ENCODE measurements around the gene SLC15A3. TPM values are rescaled to one million over a fixed set of nuclear protein-coding genes. Genes with fewer than 3 reads are reported as not detected.

The SLC15A3 gene
- 19.5 and 29.9 TPM in 2 replicates for total RNA-seq
- polyA plus RNA-seq = 5.8 and 10.5 TPM in 2 replicates
- polyA plus RNA-seq (2012) = 18.7 and 37.0 TPM in 2 replicates
- polyA minus RNA-seq (ENCODE audit: low replicate concordance) = 34.8 and 117 TPM in 2 replicates

- H3K9me3 ChIP-seq (ENCODE audit: control insufficient read depth, insufficient read depth, low read depth, low read length) = no peaks in the 10 kb centered on the region
- TF ChIP-seq EZH2 (IDR thresholded peaks at IDR 0.05; ENCODE audit: low read length, missing control alignments) (no peak), CTCF (conservative IDR thresholded peaks at IDR 0.05 in 1 of 2, IDR thresholded peaks at IDR 0.05 in 1 of 2; ENCODE audit: low read depth in 1 of 2, low read length in 2 of 2) (no peak)
- no peaks in the 10 kb centered on the region for H3K79me2 ChIP-seq (ENCODE audit: control insufficient read depth, insufficient read depth, low read length)
- no peaks in the 10 kb centered on the region for H4K20me1 ChIP-seq (ENCODE audit: control insufficient read depth, extremely low read depth, insufficient read depth, low read length)
- H3K4me1 ChIP-seq (ENCODE audit: control insufficient read depth, extremely low read depth, insufficient read depth, low read length) = peaks cover 2% of the 10 kb centered on the region
- peak within 1 kb of the TSS; percentile 60 for H3K27ac ChIP-seq (ENCODE audit: insufficient read depth, low read length)
- H3K36me3 ChIP-seq (ENCODE audit: control insufficient read depth, insufficient read depth, low read length) = no peaks in the 10 kb centered on the region
- H3K27me3 ChIP-seq (ENCODE audit: control insufficient read depth, insufficient read depth, low read length) = no peaks in the 10 kb centered on the region
- peak within 1 kb of the TSS; percentile 59 for H3K9ac ChIP-seq (ENCODE audit: insufficient read depth, low read length)
- H2AFZ ChIP-seq (ENCODE audit: low read length) = peak within 1 kb of the TSS; percentile 83
- DNase-seq (ENCODE audit: low read depth in 2 of 2) = peak in 1 of 2 donors; percentile 50
- peak within 1 kb of the TSS; percentile 82 for H3K4me2 ChIP-seq (ENCODE audit: extremely low read depth, insufficient read depth, low read length)
- H3K4me3 ChIP-seq (replicated peaks in 1 of 4; ENCODE audit: control extremely low read depth in 1 of 4, insufficient read depth in 1 of 4, low read depth in 3 of 4, low read length in 4 of 4) = peak within 1 kb of the TSS; percentile 49 to 59 (median 56)
These were observed at the start of gene SLC15A3 for GRCh38 chr11:60951904-60952741. TSS of gene SLC15A3 (minus strand) at chr11:60952176. CDS start at chr11:60951551, 625 bp downstream.

GRCh38 chr11:61000426-61000825, 48.5 kb upstream of the SLC15A3 start:
- TF ChIP-seq CTCF (conservative IDR thresholded peaks at IDR 0.05 in 1 of 2, IDR thresholded peaks at IDR 0.05 in 1 of 2; ENCODE audit: low read depth in 1 of 2, low read length in 2 of 2) (no peak), EZH2 (IDR thresholded peaks at IDR 0.05; ENCODE audit: low read length, missing control alignments) (no peak)
- no peaks in the 10 kb centered on the region for H3K79me2 ChIP-seq (ENCODE audit: control insufficient read depth, insufficient read depth, low read length)
- no peak overlapping the region for H3K4me3 ChIP-seq (replicated peaks in 1 of 4; ENCODE audit: control extremely low read depth in 1 of 4, insufficient read depth in 1 of 4, low read depth in 3 of 4, low read length in 4 of 4)
- no peaks in the 10 kb centered on the region for H3K4me1 ChIP-seq (ENCODE audit: control insufficient read depth, extremely low read depth, insufficient read depth, low read length)
- H4K20me1 ChIP-seq (ENCODE audit: control insufficient read depth, extremely low read depth, insufficient read depth, low read length) = no peaks in the 10 kb centered on the region
- no peaks in the 10 kb centered on the region for H3K36me3 ChIP-seq (ENCODE audit: control insufficient read depth, insufficient read depth, low read length)
- peaks cover 18% of the 10 kb centered on the region for H3K27me3 ChIP-seq (ENCODE audit: control insufficient read depth, insufficient read depth, low read length)
- H3K9me3 ChIP-seq (ENCODE audit: control insufficient read depth, insufficient read depth, low read depth, low read length) = no peaks in the 10 kb centered on the region
- no peak overlapping the region for H3K9ac ChIP-seq (ENCODE audit: insufficient read depth, low read length)
- H3K4me2 ChIP-seq (ENCODE audit: extremely low read depth, insufficient read depth, low read length) = no peak overlapping the region
- DNase-seq (ENCODE audit: low read depth in 2 of 2) = no peak
- H2AFZ ChIP-seq (ENCODE audit: low read length) = no peak overlapping the region
- H3K27ac ChIP-seq (ENCODE audit: insufficient read depth, low read length) = no peak overlapping the region

DNA sequence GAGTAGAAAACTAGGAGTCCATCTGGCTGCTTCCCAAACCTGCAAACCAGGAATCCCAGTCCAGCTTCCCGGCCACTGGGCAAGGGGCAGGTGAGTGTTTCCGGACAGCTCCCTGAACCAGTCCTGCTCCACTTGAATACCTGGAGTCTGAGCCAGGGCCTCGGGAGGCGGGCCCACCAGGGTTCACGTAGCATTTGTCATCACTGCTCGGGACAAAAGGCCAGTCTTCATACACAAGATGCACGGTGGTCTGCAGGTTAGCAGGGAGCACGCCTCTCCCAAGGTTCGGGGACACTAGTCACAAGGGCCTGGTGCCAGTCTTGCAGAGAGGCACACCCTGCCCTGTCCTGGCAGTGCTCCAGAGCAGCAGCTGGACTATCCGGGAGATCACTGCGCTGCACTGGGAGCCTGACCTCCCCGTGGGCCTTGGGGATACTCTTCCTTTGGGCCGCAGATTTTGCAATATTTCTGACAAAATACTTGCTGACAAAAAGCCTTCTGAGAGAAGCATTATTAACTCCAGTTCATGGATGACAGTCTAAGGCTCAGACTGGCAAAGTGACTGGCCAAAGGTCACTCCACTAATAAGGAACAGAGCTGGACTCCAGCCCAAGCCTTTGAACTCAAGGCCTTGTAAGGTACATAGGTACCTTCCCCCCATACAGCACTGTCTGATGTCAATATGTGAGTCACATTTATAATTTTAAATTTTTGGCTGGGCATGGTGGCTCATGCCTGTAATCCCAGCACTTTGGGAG, 44.6 kb upstream of the SLC15A3 start:
- no peak for TF ChIP-seq CTCF (conservative IDR thresholded peaks at IDR 0.05 in 1 of 2, IDR thresholded peaks at IDR 0.05 in 1 of 2; ENCODE audit: low read depth in 1 of 2, low read length in 2 of 2)
- TF ChIP-seq EZH2 (IDR thresholded peaks at IDR 0.05; ENCODE audit: low read length, missing control alignments) = no peak
- no peaks in the 10 kb centered on the region for H3K9me3 ChIP-seq (ENCODE audit: control insufficient read depth, insufficient read depth, low read depth, low read length)
- no peak overlapping the region for H2AFZ ChIP-seq (ENCODE audit: low read length)
- H3K79me2 ChIP-seq (ENCODE audit: control insufficient read depth, insufficient read depth, low read length) = no peaks in the 10 kb centered on the region
- no peak overlapping the region for H3K4me3 ChIP-seq (replicated peaks in 1 of 4; ENCODE audit: control extremely low read depth in 1 of 4, insufficient read depth in 1 of 4, low read depth in 3 of 4, low read length in 4 of 4)
- H3K27ac ChIP-seq (ENCODE audit: insufficient read depth, low read length) = no peak overlapping the region
- no peaks in the 10 kb centered on the region for H3K4me1 ChIP-seq (ENCODE audit: control insufficient read depth, extremely low read depth, insufficient read depth, low read length)
- no peak overlapping the region for H3K4me2 ChIP-seq (ENCODE audit: extremely low read depth, insufficient read depth, low read length)
- peaks cover 8% of the 10 kb centered on the region for H3K27me3 ChIP-seq (ENCODE audit: control insufficient read depth, insufficient read depth, low read length)
- H3K9ac ChIP-seq (ENCODE audit: insufficient read depth, low read length) = no peak overlapping the region
- no peaks in the 10 kb centered on the region for H3K36me3 ChIP-seq (ENCODE audit: control insufficient read depth, insufficient read depth, low read length)
- no peaks in the 10 kb centered on the region for H4K20me1 ChIP-seq (ENCODE audit: control insufficient read depth, extremely low read depth, insufficient read depth, low read length)
- no peak for DNase-seq (ENCODE audit: low read depth in 2 of 2)
